Stimulated activated CD4-positive, alpha-beta T cell treated with anti-CD3 and anti-CD28 coated beads, Interleukin-2, amount 100 ng/mL, for 48 hours (primary cell): ENCODE results near the gene NR5A1.

Experiments
- DNase-seq, 2 donors: peaks; one replicate each; pipeline ENCODE4 v3.0.0-alpha.2; 2020

The NR5A1 gene

GRCh38 chr9:124506931-124507879, at the start of gene NR5A1:
Gene NR5A1 (minus strand): TSS chr9:124507399. CDS start chr9:124503395, 4,004 bp downstream.
- DNase-seq, result no peak

GRCh38 chr9:124555043-124555442, 47.8 kb upstream of the NR5A1 start:
- no peak for DNase-seq

GRCh38 chr9:124553738-124554137, 46.5 kb upstream of the NR5A1 start:
- no peak for DNase-seq

DNA sequence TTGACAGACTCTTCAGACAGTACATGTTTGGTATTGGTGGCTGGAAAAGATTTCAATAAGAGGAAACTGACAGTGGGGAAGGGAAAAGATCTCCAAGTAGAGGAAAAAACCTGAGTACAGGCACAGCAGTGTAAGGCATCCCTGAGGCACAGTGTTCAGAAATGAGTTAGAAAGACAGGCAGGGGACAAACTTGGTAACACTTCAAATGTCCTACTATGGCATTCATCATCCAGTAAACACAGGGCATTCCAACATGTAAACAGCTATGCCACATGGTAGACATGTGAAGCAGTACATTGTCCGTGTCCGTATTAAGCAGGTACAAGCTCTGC, 45.0 kb upstream of the NR5A1 start:
- no peak for DNase-seq

DNA sequence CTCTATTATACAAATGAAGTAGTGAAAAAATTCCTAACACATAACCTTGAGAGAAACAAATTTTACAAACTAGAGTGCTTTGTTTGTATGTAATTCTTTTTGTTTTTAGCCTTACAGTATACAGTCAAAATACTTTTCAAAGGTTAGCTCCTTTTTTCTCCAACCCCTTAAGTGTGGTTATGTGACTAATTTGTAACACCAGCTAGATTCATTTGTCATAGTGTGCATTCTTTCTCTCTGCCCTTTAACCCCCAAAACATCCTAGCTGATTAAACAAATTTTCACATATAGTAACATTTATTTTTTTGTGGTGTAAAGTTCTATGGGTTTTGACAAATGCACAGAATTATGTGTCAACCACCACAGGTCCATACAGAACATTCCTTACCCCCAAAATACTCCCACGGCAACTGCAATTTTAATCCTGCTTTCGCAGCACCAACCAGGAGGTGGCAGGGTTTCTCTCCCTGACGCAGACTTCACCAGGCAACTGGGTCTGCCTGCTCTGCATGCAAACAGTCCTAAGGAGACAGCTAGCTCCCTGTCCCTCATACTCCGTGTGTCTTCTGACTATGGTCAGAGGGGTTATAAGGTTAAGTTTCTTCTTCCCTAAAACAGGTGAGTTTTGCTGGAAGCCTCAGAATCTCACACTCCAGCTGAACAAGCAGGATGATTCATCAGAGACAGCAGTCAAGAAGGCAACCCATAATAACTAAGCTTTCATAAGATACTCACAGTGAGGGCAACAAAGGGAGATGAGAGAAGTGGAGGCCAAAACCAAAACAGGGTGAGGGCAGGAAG, 44.5 kb upstream of the NR5A1 start:
- DNase-seq, result peak; percentile 3 to 23

GRCh38 chr9:124550072-124550471, 42.9 kb upstream of the NR5A1 start:
- DNase-seq, result no peak

- no peak for DNase-seq
Observed at GRCh38 chr9:124549016-124549415, 41.8 kb upstream of the NR5A1 start.

DNA sequence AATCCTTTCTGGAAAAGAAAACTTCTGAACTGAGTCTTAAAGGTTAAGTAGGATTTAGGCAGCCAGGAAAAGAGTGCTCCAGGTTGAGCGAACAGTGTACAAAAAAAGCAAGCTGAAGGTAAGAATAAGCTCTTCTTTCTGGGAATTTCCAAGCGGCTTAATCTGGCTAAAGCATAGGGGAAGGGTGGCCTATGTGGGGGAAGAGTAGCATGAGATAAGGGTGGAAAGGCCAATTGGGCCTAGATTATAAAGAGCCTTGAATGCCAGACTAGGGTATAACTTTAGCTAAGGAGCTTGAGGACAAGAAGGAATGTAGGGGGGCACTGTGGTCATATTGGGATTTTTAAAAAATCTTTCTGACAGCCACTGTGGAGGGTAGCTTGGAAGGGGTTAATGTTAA, 37.3 kb upstream of the NR5A1 start:
- no peak for DNase-seq

DNA sequence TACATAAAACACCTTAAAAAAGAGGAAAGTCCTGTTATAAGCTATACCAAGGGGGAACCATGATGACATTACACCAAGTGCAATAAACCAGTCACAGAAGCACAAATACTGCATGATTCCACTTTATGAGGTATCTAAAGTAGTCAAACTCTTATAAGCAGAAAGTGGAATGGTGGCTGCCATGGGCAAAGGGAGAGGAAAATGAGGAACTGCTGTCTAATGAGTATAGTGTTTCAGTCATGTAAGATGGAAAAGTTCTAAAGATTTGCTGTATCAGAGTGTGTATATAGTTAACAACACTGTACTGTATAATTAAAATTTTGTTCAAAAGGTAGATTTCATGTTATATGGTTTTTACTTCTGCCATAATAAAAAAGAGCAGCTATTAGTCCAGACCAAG, 34.6 kb upstream of the NR5A1 start:
- no peak for DNase-seq

GRCh38 chr9:124537926-124538325, 30.7 kb upstream of the NR5A1 start:
- no peak for DNase-seq

DNA sequence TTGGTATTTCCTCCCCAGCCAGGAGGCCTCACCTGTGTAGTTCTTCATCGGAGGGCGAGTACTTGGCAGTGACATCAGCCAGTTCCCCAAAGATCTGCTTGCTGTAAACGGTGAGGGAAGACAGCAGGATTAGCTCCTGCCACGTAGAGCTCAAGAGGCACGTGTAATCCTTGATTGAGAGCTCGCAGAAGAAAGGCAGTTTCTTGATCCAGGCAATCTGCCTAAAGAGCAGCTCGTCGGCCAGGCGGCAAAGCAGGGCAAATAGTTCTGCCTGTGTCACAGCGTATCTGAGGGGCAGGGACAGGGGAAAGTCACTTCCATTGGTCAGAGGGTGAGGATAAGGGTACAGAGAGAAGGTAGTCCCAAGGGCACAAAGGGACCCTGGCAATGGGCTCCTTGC, 28.6 kb upstream of the NR5A1 start:
- no peak for DNase-seq

- no peak for DNase-seq
Observed at GRCh38 chr9:124532897-124533296, 25.7 kb upstream of the NR5A1 start.

GRCh38 chr9:124531115-124531514, 23.9 kb upstream of the NR5A1 start:
- DNase-seq, result no peak

- no peak for DNase-seq
Observed at GRCh38 chr9:124530246-124530645, 23.0 kb upstream of the NR5A1 start.

- no peak for DNase-seq
Observed at GRCh38 chr9:124527781-124528180, 20.6 kb upstream of the NR5A1 start.

GRCh38 chr9:124526174-124526573, 19.0 kb upstream of the NR5A1 start:
- no peak for DNase-seq

- DNase-seq, result no peak
Observed at GRCh38 chr9:124522121-124523098, 15.2 kb upstream of the NR5A1 start.

- DNase-seq, result no peak
Observed at GRCh38 chr9:124521142-124521541, 13.9 kb upstream of the NR5A1 start.

- no peak for DNase-seq
Observed at GRCh38 chr9:124520206-124520596, 13.0 kb upstream of the NR5A1 start.

- DNase-seq, result no peak
Observed at GRCh38 chr9:124518116-124518515, 10.9 kb upstream of the NR5A1 start.

DNA sequence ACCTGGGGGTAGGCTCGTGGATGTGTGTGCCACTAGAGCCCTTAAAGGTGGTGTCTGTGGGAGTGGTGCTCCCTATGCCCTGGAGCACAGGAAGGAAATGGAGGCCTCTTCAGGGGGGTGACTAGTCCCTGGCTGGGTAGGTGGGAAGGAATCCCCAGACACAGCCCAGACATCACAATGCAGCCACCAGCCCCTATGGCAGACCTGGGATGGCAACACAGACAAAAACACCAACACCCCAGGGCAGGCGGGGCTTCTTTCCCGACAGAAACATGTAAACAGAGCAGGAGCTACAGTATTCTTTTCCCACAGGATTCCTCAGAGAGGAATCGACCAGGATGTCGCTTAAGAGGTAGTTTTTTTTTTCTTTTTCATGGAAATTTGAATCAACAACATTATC, 10.4 kb upstream of the NR5A1 start:
- DNase-seq, result no peak

GRCh38 chr9:124514874-124515273, 7.7 kb upstream of the NR5A1 start:
- DNase-seq, result no peak

DNA sequence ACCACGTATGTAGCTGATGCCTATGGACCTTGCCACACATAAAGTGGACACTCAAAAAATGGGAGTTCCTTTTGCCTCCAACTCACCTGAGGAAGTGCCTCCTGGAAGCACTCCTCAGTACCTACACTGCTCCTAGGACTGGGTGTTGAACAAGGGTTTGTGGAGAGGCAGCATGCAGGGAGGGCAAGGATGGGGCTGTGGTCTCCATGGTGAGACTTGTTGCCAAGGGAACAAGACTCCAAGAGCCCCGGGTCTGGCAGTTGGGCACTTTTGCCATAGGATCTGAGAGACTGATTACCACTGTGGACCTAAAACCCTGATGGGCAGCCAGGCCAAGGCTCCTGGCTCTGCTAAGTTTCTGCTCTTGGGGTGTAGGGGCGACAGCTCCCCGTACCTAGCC, 6.9 kb upstream of the NR5A1 start:
- no peak for DNase-seq
